GM21360 (cell line): Measurements from ENCODE around the gene EXOC3L4.

Experiments
- ATAC-seq: cut with Tn5 transposase; IDR thresholded peaks from one replicate; pipeline ENCODE4 v1.9.1; 2021; ENCODE audit warnings: mild to moderate bottlenecking, moderate library complexity; ENCODE audit not compliant: unreplicated experiment

Gene EXOC3L4

DNA sequence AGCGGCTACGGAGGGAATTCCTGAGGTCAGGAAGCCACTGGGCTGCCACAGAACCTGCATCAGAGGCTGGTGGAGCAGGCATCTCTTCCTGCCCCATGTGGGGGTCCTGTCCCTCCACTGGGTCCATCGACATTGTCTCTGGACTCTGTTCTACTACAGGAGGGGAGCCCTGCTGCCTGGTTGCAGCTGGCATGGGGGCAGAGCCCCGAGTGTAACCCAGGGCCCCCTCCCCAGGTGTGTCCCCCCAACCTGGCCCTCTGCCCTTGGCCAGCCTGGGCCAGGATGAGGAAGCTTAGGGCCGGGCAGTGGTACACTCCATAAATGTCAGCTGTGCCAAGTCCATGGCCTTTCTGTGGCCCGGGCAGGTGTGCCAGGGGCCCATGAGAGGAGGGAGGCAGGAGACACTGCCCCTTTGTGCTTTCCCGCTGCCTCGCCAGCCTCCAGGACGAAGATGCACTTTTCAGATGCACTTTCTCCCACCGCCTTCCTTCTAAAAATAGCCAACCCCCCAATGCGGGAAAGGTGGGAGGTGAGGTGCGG is 4.0 kb upstream of the EXOC3L4 start:
- ATAC-seq, result no peak

DNA sequence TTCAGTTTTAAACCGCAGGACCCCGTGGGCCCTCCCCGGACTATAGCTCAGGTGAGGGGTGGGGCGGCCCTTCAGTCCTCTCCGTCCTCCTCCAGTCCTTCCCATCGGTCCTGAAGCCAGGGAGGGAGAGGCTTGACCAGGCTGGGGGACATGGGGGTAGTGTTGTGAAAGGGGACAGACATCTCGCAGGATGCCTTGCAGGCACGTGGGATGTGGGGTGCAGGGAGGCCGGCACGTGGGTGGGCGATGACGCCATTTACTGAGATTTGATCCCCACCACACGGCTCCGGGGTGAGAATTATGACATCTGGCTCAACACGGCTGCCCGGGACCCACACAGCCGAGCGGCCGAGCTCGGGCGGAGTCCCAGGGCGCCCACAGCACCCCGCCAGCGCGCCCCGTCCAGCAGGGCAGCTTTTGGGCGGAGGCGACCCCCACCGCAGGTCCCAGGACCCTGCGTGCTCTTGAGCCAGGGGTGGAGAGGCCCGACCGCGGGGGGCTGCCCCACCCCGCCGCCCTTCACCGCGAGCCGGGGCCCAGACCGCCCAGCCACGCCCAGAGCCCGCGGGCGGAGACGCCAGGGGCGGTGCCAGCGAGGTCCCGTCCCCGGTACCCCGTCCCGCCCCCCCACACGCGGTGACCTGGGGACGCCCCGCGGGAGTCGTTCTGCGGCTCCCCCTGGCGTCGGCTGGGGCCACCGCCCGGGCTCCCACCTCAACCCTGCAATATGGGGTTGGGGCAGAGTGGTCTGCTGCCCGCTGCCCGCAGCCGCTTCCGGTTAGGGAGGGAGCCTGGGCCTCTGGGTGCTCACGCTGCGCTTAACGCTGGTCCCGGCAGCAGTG is 3.3 kb upstream of the EXOC3L4 start:
- no peak for ATAC-seq

DNA sequence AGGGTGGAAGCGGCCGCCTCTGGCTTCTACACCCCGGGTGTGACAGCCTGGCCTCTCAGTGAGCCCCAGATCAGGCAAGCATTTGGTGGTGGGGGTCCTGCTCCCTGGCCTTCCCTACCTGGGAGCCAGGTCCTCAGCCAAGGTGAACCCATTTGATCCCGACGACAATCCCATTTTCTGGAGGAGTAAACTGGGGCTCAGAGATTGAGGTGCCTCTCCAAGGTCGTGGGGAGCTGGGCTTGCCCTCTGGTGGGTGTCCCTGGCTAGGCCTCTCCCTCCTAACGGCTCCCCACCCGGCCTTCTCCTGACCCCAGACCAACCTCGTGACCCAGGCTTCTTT is 2.7 kb upstream of the EXOC3L4 start:
- ATAC-seq, result no peak

DNA sequence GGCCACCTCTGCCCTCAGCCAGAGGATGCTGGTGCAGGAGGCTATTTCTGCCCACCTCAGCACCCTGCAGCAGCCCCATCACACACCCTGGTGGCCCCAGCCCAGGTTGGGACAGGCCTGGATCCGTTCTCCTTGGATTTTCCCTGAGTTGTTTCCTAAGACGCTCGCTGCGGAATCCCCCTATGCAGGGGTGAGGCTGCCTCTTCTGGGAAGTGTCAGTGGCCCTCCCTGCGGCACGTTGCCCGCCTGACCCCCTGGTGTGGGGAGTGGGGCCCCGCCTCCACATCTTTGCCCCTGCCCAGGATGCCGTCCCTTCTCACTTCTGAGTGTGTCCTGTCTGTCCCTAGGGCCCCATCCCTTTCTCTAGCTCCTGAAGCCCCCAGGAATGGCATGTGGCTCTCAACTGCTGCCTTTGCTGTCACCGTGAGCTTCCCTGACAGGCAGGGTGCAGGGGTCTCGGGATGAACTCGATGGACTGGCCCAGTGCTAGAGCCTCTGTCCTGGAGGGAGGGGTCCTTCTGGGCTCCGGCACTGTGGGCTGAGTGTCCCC is 594 bp upstream of the EXOC3L4 start:
- no peak for ATAC-seq

DNA sequence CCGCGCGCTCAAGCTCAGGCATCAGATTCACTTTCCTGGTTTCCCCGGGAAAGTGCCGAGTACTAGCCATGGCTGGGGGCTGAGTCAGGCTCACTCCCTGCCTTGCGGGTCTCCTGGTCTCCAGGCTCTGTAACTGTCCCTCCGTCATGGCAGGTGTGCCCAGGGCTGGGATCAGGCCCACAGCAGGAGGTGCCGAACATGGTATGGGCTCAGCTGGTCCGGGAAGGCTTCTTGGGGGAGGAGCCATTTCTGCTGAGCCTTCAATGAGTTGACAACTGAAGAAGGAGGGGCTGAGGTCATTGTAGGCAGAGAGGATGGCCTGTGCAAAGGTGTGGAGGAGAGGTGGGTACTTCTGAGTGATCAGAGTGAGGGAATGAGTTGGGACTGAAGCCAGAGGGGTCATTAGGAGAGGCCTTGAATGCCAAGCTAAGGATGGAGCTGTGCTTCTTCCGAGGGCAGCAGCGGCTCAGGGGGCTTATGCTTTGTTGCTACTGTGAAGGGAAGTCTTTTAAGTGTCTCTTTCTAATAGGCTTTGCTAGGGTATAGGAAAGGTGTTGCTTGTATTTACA is 769 bp downstream of the EXOC3L4 start:
- ATAC-seq, result no peak

DNA sequence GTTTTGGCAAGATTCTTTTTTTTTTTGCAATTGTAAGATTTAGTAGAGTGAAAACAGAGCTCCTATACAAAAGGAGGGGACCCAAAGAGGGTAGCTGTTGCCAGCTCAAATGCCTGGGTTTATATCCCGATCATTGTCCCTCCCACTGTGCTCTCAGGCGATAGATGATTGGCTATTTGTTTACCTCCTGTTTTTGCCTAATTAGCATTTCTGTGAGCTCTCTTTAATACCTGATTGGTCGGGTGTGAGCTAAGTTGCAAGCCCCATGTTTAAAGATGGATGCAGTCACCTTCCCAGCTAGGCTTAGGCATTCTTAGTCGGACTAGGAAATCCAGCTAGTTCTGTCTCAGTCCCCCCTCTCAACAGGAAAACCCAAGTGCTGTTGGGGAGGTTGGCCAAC is 1.9 kb downstream of the EXOC3L4 start:
- ATAC-seq, result no peak

DNA sequence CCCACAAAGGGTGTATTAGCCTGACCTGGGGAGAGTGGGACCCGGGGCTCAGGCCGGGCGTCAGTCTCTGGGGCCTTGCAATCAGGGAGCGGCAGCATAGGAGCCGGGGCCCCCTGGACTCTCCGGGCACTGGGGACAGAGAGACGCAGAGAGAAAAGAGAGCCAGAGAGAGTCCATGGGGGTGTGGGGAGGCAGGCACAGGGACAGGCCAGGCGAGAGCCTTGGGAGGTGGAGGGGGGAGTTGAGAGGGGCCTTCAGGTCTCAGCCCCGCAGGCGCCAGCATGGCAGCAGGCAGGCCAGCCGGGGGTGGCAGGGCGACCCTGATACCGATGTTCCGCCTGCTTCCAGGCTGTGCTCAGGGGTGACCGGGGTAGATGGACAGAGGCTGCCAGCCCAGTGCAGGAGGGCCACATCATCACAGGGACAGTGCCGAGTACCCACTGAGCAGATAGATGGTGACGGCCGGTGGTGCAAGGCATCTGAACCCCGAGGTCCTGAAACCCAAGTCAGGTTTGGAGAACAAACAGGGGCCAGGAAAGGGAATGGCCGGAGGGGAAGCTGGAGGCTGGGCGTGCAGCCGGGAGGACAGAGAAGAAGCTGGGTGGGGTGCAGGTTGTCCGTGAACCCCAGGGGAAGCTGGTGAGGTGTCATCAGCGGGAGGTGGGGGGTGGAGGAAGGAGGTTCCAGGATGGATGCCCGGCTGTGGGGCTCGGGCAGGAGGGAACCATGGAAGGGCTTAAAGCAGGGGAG is 2.9 kb downstream of the EXOC3L4 start:
- no peak for ATAC-seq

DNA sequence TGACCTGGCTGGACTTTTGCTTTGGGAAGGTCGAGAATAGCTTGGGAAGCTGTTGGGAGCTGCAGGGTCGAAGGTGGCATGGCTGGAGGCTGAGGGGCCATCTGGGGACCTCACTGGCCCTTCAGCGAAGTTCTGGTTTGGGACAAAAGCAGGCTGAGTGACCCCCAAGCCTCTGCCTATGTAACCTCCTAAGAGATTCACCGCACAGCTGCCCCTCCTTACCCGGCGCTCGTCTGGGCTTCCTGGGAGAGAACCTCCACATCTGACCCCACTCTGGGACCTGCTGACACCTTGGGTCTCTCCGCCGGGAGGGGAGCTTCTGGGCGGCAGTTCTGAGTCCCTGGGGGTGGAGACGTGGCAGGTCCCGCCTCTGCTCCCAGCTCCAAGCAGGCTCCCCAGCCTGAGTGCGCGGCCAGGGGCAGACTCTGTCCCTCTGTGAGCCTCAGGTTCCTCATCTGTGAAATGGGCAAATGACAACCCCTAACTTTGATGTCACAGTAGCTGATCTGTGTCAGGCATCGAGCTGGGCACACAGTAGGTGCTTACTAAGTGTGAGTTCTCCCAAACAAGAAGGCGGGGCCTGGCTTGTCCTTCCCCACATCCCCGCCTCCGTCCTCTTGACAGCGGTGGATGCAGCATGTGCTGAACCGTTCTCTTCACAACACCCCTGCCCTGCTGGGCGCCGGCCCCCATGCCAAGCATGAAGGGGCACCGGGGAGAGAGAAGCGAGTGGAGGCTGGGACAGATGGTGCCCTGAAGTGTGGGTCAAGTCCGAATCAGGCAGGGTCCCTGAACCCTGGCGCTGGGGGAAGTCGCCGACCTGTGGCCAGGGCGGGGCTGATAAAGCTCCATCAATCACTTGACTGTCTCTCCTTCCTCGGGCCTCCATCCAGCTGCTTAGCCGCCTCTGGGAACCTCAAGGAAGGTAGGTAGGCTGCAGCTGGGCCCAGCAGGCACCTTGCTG is 3.8 kb downstream of the EXOC3L4 start:
- ATAC-seq, result no peak

DNA sequence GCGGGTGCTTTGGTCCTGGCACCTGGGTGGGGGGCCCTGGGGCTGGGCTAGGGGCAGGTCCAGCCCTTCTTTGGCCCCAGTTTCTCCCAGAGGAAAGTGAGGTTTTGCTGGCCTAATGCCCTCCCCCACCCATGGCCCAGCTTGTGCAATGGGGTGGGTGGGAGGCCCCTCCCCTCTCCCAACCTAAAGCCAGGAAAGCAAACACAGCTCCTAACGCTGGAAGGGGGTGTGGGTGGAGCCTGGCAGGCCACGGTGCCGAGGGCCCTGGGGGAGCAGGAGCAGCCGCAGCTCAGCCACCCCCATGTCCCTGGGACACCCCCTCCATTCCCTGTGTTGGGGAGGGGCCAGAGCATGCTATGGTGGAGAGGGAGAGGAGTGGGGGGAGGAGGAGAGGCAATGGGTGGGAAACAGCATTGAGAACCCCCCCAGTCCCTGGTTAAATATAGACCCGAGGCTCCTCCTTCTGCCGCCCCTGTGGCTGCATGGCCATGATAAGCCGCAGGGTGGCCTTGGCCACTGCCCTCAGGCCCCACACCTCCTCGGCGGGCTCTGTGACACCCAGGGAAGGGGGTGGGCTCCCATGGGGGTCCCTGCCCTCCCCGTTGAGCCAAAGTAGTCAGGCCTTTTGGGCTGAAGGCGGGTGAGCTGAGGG is 4.7 kb downstream of the EXOC3L4 start:
- no peak for ATAC-seq

DNA sequence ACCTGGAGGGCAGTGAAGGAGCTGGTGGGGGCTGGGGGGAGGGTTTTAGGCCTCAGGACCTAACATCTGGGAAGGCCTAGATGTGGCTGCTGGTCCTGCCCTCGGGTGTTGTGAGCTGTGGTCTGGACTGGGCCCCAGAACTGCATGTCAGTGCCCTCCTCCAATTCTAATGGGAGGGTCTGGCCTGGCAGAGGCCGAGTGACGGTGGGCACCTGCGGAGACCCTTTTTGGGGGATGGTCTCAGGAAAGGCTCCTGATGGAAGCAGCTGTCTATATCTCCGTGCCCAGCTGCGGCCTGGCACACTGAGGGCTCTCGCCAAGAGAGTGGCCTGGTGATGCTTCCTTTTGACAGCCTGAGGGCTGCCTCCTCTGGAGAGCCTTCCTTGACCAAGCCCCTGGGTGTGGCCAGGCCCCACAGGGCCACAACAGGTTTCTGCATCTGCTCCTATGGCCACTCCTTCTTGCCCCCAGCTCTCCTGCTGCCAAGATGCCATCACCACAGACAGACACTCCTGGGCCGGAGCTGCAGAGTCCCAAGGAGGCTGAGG is 5.3 kb downstream of the EXOC3L4 start:
- no peak for ATAC-seq

DNA sequence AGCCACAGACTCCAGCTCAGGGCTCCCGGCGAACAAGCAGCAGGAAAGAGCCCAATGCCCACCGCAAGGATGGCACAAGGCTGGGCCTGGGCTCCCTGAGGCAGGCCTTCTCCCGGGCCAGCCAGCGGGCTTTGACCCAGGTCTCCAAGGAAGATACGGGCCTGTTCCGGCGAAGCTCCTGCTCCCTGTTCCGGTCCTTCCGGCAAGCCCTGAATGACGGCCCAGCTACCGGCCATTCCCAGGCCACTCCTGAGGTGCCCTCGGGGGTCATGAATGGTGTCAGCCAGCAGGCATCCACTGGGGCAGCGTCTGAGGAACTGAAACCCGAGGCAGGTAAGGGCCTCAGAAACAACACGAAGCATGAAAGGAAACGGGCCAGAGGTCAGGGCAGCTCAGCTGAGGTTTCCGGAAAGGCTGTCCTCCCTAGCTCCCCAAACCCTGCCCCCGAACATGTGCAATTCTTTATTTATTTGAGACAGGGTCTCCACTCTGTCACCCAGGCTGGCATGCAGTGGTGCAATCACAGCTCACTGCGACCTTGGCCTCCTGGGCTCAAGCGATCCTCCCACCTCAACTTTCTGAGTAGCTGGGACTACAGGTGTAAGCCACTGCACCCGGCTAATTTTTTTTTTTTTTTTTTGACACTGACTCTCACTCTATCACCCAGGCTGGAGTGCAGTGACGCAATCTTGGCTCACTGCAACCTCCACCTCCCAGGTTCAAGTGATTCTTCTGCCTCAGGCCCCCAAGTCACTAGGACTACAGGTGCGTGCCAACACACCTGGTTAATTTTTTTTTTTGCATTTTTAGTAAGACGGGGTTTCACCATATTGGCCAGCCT is 6.0 kb downstream of the EXOC3L4 start:
- no peak for ATAC-seq

DNA sequence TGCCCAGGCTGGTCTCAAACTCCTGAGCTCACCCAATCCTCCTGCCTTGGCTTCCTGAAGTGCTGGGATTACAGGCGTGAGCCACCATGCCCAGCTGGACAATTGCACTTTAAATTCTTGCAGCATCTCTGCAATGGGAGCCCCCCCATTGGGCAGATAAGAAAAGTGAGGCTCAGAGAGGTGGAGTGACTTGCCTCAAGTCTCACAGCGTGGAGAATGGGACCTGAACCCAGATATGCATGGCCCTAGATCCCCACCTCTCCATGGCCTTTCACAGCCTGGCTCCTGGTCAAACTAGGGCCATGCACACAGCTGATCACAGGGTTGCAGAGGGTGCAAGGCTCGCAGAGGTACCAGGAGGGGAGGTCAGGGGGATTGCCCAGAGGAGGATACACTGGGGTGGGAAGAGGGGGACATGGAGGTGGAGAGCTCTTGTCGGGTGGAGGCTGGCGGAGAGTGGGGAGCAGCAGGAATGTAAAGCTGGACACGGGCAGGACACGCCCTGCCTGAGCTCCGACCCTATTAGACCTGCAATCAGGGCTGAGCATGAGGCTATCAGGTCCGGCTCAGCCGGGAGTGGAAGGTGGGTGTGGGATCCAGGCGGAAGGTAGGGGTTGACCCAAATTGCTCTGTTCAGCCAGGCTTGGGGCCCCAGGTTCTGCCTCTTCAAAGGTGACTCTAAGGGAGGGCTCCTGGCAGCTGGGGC is 6.9 kb downstream of the EXOC3L4 start:
- ATAC-seq, result no peak

DNA sequence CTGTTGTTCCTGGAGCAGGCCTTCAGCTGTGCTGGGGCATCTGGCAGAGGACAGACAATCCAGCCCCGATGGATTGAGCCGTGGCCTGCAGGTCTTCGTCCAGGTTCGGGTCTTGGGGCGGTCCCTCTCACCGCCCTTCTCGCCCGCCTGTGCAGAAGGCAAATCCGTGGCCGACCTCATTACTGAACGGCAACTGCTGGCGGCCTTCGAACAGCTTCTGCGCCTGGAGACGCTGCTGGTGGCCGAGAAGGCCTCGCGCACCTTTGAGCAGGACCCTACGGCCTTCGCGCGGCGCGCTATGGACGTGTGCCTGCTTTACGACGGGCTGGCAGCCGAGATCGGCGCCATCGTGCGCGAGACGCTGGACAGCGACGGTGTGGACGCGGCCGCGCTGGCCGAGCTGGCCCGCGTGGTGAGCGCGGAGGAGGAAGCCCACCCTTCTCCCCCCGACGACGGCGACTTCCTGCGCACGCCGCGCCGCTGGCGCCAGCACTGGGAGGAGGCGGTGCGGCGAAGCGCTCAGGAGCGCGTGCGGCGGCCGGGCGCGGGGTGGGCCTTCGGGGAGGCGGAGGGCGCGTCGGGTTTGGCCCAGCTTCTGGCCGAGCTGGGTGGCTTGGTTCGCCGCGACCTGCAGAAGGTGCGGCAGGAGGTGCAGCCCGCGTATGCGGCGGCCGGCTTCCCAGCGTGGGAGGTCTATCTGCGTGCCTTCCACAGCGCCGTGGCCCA is 7.6 kb downstream of the EXOC3L4 start:
- no peak for ATAC-seq

DNA sequence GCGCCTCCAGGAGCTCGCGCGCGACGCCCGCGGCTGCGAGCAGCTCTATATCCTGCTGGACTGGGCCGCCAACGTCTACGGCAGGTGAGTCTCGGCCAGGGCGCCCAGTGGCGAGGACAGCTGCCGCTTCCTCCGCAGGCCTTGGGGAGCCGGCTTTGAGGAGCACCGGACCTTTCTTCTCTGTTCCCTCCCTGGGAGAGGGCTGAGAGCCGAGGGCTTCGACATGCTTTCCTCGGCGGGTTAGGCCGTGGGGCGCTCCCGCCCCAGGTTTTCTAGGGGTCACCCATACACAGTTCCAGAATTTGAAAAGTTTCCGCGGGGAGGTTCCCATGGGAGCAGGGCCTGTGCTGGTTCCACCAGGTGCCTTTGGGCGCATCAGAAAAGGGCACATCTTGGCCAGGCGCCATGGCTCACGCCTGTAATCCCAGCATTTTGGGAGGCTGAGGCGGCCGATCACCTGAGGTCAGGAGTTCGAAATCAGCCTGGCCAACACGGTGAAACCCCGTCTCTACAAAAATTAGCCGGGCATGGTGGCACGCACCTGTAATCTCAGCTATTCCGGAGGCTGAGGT is 8.2 kb downstream of the EXOC3L4 start:
- no peak for ATAC-seq

DNA sequence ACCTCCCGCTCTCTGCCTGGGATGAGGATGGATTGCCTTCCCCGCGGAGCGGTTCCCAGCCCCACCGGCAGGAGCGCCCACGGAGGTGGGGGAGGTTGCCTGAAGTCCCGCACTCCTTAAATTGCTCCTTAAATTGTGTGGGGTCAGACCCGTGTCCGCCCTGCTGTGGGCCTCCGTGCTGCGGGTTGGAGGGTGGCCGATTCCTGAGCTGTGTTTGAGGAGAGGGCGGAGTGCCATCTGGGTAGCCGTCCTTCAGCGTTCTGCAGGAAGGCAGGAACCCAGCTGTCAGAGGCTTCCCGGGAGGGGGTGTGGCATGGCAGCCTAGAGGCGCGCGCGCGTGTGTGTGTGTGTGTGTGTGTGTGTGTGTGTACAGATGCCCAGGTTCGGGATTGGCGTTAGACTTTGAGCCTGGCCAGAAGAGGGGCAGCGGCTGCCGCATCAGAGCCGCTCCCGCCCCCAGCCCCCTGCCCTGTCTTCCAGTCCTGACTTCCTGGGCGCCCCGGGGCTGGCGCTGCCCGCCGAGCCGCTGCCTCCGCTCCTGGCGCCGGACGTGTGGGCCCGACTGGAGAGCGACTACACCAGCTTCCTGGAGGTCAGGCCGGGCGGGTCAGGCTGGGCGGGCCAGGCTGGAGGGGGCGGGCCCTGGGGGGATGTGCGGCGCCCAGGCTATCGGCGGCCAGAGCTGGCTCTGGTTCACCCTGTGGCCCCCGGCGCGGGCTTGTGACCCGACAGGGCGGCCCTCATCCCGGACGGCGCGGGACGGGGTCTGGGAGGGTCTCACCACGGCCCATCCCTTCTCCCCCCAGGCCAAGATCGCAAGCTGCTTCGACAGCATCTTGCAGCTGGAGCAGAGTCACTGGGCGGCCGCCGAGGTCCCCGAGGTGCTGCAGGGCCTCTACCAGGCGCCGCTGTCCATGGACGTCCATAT is 9.2 kb downstream of the EXOC3L4 start:
- ATAC-seq, result no peak

DNA sequence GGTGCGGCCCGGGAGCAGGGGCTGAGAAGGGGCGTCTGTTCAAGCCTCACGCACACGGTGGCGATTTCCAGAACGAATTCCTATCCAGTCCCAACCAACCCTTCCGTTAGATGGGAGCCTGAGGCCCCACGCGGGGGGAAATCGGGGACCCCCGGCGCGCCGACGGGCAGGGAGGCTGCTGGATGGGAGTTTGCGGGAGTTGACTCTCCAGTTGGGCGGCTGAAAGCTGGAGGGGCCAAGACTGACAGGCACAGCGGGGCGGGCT is 9.8 kb downstream of the EXOC3L4 start:
- no peak for ATAC-seq
